Prostate gland (tissue), 2 donors: ENCODE data around the gene SGPP1. TPM values are rescaled to one million over a fixed set of nuclear protein-coding genes. Genes with fewer than 3 reads are reported as not detected.
"Not testable (repeated sequence)": the region's sequence is repeated elsewhere in the genome, so short reads cannot be mapped to it uniquely, and the experiment has no call there.

ENCODE experiments used
- DNase-seq: peaks from one replicate; pipeline ENCODE4 v3.0.0-alpha.2; 2019; ENCODE audit warnings: low spot score
- H3K27ac ChIP-seq, 2 donors: fragments of 200-600 bp; sonication (generic); 2 replicates each; pipeline ENCODE4 v1.5.1; 2017 to 2019
- H3K27me3 ChIP-seq: fragments of 200-600 bp; sonication (generic); replicated peaks from 2 replicates; pipeline ENCODE4 v1.5.1; 2019; ENCODE audit not compliant: insufficient read depth
- H3K36me3 ChIP-seq, 2 donors: fragments of 200-600 bp; sonication (generic); 1 replicate in 1 of 2; 2 replicates in 1 of 2; pipeline versions ENCODE4 v1.5.1 to v1.8.1; 2017 to 2019
- H3K4me1 ChIP-seq: fragments of 200-600 bp; sonication (generic); replicated peaks from 2 replicates; pipeline ENCODE4 v1.5.1; 2019
- H3K4me3 ChIP-seq, 2 donors: fragments of 200-600 bp; sonication (generic); 2 replicates each; pipeline ENCODE4 v1.5.1; 2017 to 2019
- H3K9me3 ChIP-seq: fragments of 200-600 bp; sonication (generic); 2 replicates; pipeline ENCODE4 v1.5.1; 2017
- POLR2A ChIP-seq: fragments of 450-650 bp; IDR thresholded peaks from one replicate; pipeline ENCODE4 v1.6.1; 2016; ENCODE audit warnings: antibody characterized with exemption, mild to moderate bottlenecking
- POLR2AphosphoS5 ChIP-seq: sonication (generic); formaldehyde crosslinking; IDR thresholded peaks from one replicate; pipeline ENCODE4 v1.6.1; 2017; ENCODE audit warnings: antibody characterized with exemption
- WGBS: methylation state at CpG from one replicate; pipeline ENCODE4 v1.1.5; 2018; 5-methylcytosine and 5-hydroxymethylcytosine counted together
- intact Hi-C: fragments of 100-400 bp; cut with DNase I; formaldehyde crosslinking; loops from one replicate; pipeline ENCODE4 v1.14.2; 2022
- total RNA-seq, 2 donors: library from RNA; depleted of rRNA; stranded (reverse); fragments of >200 nt; gene quantifications; one replicate each; pipeline ENCODE4 v1.1.0, GENCODE V29; 2016
- TF ChIP-seq, protein P1 (sequence below), 4 experiments: fragments of 200-600 bp in 2 of 4; fragments of 450-650 bp in 2 of 4; sonication (generic) in 2 of 4; IDR thresholded peaks; 1 replicate in 3 of 4; 2 replicates in 1 of 4; pipeline ENCODE4 v1.5.1; 2016 to 2019; ENCODE audit warnings: antibody characterized with exemption in 4 of 4, mild to moderate bottlenecking in 2 of 4, moderate library complexity in 2 of 4

The SGPP1 gene
- total RNA-seq, 2 donors from 2014 or later: 19.7 to 37.5 TPM

GRCh38 chr14:63760014-63760413, 32.1 kb upstream of the SGPP1 start:
- H3K4me1 ChIP-seq: no peaks in the 10 kb centered on the region
- no peaks in the 10 kb centered on the region for H3K36me3 ChIP-seq
- no peaks in the 10 kb centered on the region for H3K9me3 ChIP-seq
- 100% methylated on average over 1 of the region's 1 CpG for WGBS
- no peak overlapping the region for H3K4me3 ChIP-seq
- H3K27ac ChIP-seq: no peak overlapping the region
- intact Hi-C loops: loop anchor here (10.0 kb wide), 1 partner anchor 375 kb away; no protein-coding TSS in a partner anchor
- TF ChIP-seq, protein P1, sequence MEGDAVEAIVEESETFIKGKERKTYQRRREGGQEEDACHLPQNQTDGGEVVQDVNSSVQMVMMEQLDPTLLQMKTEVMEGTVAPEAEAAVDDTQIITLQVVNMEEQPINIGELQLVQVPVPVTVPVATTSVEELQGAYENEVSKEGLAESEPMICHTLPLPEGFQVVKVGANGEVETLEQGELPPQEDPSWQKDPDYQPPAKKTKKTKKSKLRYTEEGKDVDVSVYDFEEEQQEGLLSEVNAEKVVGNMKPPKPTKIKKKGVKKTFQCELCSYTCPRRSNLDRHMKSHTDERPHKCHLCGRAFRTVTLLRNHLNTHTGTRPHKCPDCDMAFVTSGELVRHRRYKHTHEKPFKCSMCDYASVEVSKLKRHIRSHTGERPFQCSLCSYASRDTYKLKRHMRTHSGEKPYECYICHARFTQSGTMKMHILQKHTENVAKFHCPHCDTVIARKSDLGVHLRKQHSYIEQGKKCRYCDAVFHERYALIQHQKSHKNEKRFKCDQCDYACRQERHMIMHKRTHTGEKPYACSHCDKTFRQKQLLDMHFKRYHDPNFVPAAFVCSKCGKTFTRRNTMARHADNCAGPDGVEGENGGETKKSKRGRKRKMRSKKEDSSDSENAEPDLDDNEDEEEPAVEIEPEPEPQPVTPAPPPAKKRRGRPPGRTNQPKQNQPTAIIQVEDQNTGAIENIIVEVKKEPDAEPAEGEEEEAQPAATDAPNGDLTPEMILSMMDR (IDR thresholded peaks at IDR 0.05): no peak
- no peak for TF ChIP-seq POLR2A
- no peak for TF ChIP-seq POLR2AphosphoS5
- no peaks in the 10 kb centered on the region for H3K27me3 ChIP-seq
- no peak for DNase-seq

GRCh38 chr14:63759456-63759855, 31.6 kb upstream of the SGPP1 start:
- intact Hi-C loops: no loop called here
- H3K4me1 ChIP-seq: no peaks in the 10 kb centered on the region
- H3K9me3 ChIP-seq: no peaks in the 10 kb centered on the region
- H3K27ac ChIP-seq: no peak overlapping the region
- DNase-seq: no peak
- no peaks in the 10 kb centered on the region for H3K36me3 ChIP-seq
- WGBS: 51% methylated on average over 5 of the region's 5 CpGs
- no peaks in the 10 kb centered on the region for H3K27me3 ChIP-seq
- no peak overlapping the region for H3K4me3 ChIP-seq
- TF ChIP-seq, protein P1 (IDR thresholded peaks at IDR 0.05): no peak
- no peak for TF ChIP-seq POLR2AphosphoS5
- no peak for TF ChIP-seq POLR2A

DNA sequence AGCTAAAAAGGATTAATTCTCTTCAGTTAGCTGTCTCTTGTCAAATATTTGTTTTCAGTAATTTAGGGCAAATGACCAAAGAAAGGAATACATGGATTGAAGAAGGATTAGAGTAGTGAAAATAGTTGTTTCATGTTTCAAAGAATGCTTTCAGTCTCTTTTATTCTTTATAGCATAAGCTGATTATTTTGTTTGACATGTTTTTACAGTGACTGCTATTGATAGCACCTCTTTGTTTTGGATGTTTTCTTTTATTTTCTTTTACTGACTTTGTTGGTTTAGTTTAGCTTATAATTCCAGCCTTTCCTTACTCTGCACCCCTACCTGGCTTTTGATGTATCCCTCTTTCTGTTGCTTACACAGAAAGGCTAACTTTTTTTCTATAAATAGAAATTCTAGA, 29.3 kb upstream of the SGPP1 start:
- no peaks in the 10 kb centered on the region for H3K36me3 ChIP-seq
- H3K4me3 ChIP-seq: no peak overlapping the region
- no peaks in the 10 kb centered on the region for H3K27me3 ChIP-seq
- H3K27ac ChIP-seq: no peak overlapping the region
- intact Hi-C loops: no loop called here
- TF ChIP-seq, protein P1 (IDR thresholded peaks at IDR 0.05): no peak
- TF ChIP-seq POLR2AphosphoS5: no peak
- no peak for TF ChIP-seq POLR2A
- no peak for DNase-seq
- no peaks in the 10 kb centered on the region for H3K9me3 ChIP-seq
- H3K4me1 ChIP-seq: no peaks in the 10 kb centered on the region

- Histone ChIP-seq H3K9me3 (no peaks in the 10 kb centered on the region), H3K27ac (no peak overlapping the region), H3K4me1 (no peaks in the 10 kb centered on the region), H3K27me3 (no peaks in the 10 kb centered on the region), H3K4me3 (no peak overlapping the region), H3K36me3 (no peaks in the 10 kb centered on the region)
- no peak for DNase-seq
- intact Hi-C loops: no loop called here
- WGBS: 53% methylated on average over 6 of the region's 6 CpGs
- TF ChIP-seq, protein P1 (IDR thresholded peaks at IDR 0.05): no peak
- TF ChIP-seq POLR2A (no peak), POLR2AphosphoS5 (no peak)
Observed at GRCh38 chr14:63752449-63753169, 24.7 kb upstream of the SGPP1 start.

GRCh38 chr14:63751076-63751475, 23.2 kb upstream of the SGPP1 start:
- DNase-seq, H3K27ac ChIP-seq, H3K36me3 ChIP-seq, H3K9me3 ChIP-seq, intact Hi-C loops, H3K4me1 ChIP-seq, H3K4me3 ChIP-seq, H3K27me3 ChIP-seq: not testable (repeated sequence)
- 94% methylated on average over 35 of the region's 39 CpGs for WGBS
